Measurements from ENCODE around the gene PRR5. TPM values are rescaled to one million over a fixed set of nuclear protein-coding genes. Genes with fewer than 3 reads are reported as not detected.
"Not testable (repeated sequence)": the region's sequence is repeated elsewhere in the genome, so short reads cannot be mapped to it uniquely, and the experiment has no call there.

The PRR5 gene, protein sequence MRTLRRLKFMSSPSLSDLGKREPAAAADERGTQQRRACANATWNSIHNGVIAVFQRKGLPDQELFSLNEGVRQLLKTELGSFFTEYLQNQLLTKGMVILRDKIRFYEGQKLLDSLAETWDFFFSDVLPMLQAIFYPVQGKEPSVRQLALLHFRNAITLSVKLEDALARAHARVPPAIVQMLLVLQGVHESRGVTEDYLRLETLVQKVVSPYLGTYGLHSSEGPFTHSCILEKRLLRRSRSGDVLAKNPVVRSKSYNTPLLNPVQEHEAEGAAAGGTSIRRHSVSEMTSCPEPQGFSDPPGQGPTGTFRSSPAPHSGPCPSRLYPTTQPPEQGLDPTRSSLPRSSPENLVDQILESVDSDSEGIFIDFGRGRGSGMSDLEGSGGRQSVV
- 27.6 TPM for total RNA-seq

DNA sequence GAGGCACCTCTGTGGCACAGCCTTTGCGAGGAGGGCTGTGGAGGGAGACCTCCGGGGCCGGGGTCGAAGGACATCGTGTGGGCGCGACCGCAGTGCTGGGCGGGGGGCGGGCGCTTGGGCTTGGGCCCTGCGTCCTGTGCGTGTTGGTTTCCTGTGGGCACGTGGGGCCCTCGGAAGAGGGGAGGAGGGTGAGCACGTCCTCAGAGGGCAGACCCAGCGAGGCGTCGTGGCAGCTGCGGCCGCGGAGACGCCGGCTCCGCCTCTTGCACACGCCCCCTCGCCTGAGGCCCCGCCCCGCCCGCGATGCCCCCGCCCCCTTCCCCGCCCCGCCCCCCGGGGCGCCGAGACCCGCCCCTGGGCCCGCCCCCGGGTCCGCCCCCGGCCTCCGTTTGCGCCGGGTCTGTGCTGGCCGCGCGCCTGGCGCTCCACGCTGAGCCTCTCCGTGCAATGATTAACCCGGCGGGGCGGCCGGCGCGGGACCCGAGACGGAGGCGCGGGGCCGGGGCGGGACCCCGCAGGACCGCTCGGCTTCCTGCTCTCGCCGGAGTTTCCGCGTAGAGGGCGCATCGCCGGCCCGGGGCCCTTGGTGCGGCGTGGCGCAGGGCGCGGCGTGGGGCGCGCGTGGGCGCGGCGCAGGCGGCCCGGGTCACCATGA, at the start of gene PRR5:
Gene PRR5 (plus strand): TSS at position 381 of the 655 bp plus-strand sequence. CDS start 271 bp downstream, at position 652.
- peak; percentile 84 for DNase-seq (ENCODE audit: low spot score)

DNA sequence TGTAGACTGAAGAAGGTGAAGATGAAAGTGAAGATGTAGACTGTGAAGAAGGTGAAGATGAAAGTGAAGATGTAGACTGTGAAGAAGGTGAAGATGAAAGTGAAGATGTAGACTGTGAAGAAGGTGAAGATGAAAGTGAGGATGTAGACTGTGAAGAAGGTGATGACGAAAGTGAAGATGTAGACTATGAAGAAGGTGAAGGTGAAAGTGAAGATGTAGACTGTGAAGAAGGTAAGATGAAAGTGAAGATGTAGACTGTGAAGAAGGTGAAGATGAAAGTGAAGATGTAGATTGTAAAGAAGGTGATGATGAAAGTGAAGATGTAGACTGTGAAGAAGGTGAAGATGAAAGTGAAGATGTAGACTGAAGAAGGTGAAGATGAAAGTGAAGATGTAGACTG, 49.1 kb upstream of the PRR5 start:
- not testable (repeated sequence) for DNase-seq (ENCODE audit: low spot score)

DNA sequence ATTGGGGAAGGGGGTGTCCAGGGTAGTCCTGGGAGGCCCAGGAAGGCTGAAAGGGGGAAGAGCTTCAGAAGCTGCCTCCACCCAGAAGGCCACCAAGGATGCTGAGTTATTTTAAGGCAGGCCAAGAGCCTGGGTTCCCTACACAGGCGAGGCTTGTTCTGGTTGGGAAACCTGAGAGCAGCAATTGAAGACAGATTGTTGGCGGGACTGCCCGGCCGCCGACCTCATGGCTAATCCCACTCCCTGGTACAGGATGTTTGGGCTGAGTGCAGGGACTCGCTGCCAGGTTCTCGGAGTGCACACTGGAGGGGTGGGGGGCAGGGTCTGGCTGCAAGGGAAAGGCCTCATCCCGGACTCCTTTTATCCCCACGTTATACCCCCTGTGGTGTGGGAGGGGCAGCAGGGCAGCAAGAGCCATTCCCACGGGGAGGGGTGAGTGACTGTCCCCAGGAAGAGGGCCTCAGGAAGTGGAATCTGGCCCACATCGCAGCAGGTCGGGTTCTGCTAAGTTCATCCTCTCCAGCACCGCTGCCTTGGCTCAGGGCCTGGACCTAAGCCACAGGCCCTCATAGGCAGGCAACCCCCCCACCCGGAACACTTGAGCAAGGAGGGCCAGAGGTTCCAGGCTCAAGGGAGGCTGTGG, 43.6 kb upstream of the PRR5 start:
- DNase-seq (ENCODE audit: low spot score), result no peak

DNA sequence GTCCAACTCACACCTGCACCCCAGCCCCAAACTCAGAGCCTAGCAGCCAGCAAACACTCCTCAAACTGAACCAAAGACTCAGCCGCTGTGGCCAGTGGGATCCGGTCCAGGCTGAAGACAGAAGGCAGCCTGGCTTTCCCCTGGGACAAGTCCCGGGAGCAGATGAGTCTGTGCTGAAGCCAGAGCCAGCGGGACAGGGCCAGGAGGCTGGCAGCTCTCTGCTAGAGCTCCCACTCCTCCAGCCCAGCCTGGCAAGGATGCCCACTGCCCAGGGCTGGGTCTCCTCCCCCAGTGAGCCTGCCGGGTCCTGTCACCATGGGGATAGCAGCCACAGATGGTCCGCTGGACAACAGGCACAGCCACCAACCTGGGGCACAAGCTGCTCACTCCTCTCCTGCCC, 42.9 kb upstream of the PRR5 start:
- DNase-seq (ENCODE audit: low spot score), result no peak

DNA sequence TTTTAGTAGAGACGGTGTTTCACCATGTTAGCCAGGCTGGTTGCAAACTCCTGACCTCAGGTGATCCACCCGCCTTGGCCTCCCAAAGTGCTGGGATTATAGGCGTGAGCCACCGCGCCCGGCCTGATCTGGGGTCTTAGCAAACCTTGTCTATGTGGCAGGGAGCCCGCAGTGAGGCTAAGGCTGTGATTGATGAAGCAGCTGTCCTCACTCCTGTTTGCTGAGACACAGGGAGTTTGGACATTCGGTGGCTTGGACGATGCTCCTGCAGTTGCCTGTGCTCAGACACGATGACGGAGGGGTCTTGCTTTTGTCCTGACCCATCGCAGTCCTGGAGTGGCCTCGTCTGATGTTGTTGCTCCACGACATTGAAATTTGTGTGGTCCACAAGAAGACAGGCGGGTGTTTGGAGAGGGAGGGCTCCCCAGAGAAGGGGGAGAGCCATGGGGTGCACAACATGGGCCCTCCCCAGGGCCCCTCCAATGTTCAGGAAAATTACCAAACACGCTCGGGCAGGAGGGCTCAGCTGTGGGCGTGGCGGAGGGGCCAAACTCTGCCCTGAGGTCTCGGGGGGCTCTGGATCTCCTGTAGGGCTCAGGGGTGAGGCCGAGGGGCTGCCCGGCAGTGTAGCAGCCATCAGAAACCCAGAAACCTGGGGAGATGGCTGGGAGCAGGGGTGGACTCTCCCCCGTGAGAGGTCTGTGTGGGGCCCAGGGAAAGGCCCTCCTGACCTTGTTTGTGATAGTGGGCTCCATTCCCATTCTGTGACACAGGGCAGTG, 41.8 kb upstream of the PRR5 start:
- no peak for DNase-seq (ENCODE audit: low spot score)

DNA sequence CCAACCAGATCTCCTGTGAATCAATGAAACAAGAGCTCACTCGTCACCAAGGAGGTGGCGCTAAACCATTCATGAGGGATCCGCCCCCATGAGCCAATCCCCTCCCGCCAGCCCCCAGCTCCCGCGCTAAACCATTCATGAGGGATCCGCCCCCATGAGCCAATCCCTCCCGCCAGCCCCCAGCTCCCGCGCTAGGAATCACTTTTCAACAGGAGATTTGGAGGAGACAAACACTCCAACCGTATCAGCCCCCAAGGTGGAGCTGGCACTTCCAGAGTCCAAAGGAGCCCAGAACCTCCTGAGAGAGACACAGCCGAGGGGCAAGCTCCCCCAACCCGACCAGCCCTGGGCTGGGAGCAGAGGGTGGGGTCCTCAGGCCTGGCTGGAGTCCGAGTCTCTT, 40.9 kb upstream of the PRR5 start:
- DNase-seq (ENCODE audit: low spot score), result no peak

DNA sequence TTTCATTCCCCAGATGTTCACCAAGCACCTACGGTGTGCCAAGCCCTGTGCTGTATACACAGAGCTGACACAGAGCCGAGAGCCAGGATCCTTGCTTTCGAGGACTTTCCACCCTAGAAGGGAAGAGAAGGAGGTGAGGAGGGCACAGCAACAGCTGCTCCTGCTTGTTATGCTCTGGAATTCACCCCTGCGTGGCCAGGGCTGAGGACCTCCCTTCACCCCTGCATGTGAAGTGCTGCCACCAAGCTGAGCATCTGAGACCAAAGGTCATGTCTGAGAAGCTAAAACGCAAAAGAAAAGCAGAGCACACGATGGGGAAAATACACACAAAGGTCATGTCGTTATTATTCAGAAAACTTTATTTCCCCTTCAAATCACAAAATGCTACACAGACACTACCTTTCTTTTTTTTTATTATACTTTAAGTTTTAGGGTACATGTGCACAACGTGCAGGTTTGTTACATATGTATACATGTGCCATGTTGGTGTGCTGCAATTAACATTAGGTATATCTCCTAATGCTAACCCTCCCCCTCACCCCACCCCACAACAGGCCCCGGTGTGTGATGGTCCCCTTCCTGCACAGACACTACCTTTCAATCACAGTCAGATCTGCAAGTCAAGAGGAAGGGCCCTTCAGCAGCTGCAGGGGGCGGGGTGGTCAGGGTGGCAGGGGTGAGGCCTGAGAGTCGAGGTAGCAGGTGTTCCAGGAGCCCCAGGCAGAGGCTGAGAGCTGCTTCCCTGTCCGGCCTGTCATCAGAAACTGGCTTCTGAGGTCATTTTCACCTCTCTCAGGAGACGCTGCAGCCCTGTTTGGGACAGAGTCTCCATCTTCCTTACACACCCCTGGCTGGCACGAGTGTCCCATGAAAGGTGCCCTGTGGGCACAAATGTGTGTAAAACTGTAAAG, 40.1 kb upstream of the PRR5 start:
- DNase-seq (ENCODE audit: low spot score), result no peak

DNA sequence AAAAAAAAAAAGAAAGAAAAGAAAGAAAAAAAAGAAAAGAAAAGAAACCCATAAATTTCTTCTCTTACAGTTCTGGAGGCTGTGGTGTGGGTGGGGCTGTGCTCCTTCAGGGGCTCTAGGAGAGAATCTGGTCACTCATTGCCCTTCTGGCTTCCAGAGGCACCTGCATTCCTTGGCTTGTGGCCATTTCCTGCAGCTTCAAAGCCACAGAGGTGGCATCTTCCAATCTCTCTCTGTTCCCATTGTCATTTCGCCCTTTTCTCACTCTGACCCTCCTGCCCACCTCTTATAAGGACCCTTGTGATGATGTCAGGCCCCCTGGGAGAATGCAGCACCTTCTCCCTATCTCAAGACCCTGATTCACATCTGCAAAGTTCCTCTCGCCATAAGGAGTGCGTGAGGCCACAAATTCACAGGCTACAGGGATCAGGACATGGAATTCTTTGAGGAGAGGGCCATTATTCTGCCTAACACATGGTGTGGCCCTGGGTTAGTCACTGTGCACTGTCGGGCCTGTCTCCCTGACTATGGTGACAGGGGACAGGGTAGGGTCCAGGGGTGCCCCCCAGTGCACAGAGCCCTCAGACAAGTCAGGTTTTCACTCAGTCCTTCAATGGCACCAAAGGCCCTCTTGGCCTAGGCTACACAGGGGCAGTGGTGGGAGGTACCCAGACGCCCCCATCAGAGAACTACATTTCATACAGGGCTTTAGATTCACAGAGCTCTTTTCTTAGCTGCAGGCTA, 38.6 kb upstream of the PRR5 start:
- no peak for DNase-seq (ENCODE audit: low spot score)

DNA sequence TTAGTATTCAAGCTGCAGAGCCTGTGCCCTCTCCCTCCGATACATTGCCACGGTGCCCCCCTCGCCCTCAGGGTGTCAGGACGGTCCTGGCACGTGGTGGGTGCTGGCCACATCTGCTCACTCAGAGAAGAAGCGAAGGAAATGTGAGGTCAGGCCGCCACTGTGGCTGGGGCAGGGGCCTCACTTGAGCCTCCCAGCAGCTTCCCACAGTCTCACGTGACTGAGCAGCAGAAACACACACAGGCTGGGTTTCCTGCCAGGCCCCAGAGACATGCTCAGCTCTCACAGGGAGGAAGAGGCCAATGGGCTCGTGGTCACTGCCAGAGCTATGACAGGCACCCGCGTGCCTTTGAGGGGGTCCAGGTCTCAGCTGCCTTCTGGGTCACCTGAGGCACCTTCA, 37.9 kb upstream of the PRR5 start:
- DNase-seq (ENCODE audit: low spot score), result no peak

DNA sequence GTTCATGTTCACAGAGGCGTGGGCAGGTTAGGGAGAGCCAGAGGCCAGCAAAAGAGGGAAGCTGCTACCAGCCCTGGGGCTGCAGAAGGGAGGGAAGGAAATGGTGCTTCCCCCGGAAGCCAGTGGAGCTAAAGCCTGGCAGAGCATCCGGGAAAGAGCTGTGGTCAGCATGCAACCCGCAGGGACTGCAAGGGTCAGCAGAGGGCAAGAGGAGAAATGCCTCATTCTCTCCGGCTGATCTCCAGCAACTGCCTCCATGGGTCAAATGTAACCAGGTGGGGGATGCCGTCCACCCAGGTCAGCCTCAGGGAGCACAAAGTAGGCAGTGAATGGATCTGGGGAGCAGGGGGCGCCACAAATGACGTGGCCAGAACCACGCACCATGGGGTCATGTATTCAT, 36.9 kb upstream of the PRR5 start:
- no peak for DNase-seq (ENCODE audit: low spot score)

DNA sequence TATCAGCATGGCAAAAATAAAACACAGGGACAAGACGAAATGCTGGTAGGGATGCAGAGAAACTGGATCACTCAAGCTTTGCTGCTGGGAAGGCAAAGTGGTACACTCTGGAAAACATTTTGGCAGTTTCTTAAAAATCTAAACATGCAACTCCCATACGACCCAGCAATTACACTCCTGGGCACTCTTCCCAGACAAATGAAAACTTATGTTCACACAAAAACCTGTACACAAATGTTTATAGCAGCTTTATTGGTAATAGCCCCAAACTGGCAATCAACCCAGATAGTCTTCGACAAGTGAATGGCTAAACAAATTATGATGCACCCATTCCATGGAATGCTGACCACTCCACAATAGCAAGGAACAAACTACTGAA, 35.8 kb upstream of the PRR5 start:
- no peak for DNase-seq (ENCODE audit: low spot score)

DNA sequence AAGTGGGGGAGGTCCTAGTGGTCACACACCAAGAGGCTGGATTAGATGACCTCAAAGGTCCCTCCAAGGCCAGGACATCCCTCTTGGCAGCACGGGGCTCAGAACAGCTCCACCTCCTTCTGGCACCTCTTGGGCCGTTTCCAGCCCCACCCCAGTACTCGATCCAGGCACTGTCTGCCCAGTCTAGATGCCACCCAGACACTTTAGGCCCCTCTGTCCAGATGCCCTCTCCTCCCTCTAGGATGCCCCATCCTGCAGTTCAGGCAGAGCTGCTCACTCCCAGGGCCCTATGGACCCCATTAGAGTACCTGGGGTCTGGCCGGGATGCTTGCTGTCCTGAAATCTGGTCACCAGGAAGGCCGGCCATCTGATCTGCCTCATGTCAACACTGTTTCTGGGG, 34.7 kb upstream of the PRR5 start:
- no peak for DNase-seq (ENCODE audit: low spot score)

DNA sequence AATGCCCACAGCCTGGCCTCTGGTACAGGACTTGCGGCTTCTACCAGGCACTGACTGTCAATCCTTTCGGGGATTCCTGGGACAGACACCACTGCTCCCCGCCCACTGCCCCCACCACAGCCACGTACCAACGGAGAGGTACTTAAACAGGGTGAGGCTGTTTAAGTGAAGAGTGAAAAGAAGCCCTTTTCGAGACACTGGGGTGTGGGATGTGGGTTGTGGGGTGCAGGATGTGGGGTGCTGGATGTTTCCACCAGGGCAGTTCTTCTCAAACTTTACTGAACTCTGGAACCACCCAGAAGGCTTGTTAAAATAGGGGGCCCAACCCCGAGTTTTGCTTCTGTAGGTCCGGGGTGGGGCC, 34.2 kb upstream of the PRR5 start:
- no peak for DNase-seq (ENCODE audit: low spot score)

DNA sequence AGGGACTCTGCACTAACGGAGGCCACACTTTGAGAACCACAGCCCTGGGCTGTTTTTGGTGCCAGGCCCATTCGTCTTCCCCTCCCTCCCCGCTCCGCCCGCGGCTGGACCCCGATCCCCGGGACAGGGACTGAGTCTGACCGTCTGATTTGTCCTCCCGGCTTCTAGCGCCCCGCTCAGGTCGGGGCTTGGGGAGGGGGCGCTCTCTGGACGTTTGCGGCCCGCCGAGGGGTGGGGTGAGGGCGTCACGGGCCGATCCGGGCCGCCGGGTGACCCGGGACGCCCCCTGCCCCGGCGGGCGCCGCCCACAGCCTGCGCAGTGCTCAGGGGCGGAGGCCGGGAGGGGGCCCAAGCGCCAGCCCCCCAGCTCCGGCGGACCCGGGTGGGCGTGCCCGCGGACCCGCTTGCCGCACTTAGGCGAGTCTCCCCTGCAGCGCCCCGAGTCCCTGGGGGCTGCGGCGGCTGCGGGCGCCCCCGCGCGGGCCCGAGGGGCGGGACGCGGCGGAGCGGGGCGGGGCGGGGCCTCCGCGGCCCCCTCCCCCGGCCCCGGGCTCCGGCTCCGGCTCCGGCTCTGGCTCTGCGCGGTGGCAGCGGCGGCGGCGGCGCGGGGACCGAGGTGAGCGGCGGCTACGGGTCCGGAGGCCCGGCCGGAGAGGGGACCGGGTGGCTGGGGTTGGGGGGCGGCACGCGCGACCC, 33.7 kb upstream of the PRR5 start:
- DNase-seq (ENCODE audit: low spot score), result no peak

DNA sequence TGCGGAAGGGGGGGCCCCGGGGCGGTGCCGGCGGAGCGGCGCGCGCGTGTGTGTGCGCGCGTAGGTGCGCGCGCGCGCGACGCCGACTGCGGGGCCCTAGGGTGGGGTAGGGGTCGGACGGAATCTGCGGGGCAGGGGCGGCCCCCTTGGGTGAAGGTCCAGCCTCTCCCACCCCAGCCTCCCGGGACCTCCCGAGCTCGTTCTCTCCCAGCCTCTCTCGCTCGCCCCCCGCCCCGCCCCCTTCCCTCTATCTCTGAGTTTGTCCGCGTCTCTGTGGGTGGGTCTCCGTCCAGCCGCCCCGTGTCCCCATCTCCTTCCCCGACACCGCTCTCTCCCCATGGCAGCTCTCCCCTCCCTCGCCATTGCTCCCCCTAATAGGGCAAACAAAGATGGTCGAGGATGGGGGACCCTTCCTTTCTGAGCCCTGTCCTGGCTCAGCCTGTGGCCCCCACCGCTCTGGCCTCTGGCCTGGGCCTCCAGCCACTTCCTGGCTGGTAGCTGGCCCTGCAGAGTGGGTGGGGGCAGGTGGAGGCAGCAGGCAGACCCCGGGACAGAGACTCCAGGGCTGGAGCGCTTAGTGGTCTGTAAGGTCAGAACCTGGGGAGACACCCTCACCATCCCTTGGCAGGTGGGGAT, 33.0 kb upstream of the PRR5 start:
- no peak for DNase-seq (ENCODE audit: low spot score)

DNA sequence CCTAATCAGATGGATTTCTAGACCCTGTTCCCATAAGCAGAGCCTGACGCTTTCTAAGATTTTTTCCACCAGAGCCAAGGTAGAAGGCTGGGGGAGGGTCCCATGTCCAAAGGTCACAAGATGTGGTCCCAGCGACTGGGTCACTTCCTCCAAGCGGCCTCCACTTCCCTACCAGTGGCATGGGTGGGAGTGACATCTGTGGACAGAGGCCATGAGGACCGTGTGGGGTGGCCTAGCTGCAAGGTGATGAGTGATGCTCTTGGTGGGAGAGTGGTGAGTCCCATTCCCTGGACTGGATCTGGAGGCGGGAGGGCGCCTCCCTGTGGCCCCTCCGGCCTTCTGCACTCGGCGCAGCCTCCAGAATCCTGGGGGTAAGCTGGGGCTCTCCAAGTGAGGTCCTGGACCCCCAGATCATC, 32.4 kb upstream of the PRR5 start:
- no peak for DNase-seq (ENCODE audit: low spot score)

DNA sequence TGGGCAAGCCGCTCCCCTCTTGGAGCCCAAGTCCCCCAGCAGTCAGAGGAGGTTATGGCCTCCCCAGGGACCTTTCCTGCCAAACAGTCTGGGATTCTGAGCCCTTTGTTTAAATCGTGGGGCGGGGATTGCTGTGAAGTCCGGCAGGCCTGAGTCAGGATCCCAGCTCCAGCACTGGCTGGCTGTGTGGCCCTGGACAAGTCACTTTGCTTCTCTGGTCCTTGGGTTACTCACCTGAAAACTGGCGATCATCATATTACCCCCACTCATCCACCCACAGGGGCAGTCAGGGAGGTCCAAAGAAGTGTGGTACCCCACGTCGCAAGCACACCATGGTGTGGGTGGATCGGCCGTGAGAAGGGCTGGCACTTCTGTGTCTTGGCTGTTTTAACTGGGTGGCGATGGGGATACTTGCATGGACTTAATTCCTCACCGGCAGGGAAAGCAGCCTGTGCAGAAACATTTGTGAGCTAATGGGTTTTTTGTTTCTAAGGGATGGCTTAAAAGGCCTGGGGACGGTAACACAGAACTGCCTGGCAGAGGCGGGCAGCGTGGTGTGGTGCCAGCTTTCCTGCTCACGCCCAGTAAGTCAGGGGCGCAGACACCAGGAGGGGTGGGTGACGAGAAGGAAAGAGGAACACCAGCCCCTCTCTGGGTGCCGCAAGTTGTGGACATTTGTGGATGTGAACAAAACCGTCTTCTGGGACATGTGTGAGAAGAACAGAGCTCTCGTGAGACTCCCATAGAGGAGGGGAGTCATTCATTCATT, 31.6 kb upstream of the PRR5 start:
- DNase-seq (ENCODE audit: low spot score), result no peak

DNA sequence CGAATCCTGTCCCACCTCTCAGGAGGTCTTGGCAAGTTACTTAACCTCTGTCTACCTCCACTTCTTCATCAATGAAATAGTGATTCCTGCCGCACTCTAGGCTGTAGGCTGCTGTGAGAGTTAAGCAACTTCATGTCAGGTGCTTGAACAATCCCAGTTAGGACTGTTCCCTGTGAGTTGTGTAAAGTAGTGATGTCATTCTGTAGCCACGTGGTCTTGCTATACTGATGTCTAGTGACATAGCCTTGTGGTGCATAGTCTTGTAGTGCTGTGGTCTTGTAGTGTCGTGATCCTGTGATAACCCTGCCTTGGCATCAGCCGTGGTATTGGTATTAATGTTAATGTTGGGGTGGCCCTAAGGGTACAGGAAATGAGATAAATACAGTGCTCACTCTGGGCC, 30.3 kb upstream of the PRR5 start:
- no peak for DNase-seq (ENCODE audit: low spot score)

DNA sequence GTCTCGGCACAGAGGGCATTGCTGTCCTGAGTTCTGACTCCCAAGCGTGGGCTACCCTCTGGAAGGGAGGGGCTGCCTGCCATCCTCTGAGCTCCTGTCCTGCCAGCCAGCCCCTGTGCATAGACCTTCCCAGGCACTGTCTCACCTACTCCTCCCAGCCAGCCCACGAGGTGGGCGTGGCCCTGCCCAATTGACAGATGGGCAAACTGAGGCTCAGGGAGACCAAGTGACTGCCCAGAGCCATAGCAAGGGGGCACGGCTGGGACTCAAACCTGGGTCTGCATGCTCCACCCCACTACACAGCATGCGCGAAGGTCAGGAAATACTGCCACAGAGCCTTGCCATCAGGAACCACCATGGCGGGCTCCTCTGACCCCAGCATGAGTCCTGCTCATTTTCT, 29.4 kb upstream of the PRR5 start:
- DNase-seq (ENCODE audit: low spot score), result no peak

All from ureter (tissue), 1 donor.